ENCODE measurements around the gene C14orf132.

The C14orf132 gene

DNA sequence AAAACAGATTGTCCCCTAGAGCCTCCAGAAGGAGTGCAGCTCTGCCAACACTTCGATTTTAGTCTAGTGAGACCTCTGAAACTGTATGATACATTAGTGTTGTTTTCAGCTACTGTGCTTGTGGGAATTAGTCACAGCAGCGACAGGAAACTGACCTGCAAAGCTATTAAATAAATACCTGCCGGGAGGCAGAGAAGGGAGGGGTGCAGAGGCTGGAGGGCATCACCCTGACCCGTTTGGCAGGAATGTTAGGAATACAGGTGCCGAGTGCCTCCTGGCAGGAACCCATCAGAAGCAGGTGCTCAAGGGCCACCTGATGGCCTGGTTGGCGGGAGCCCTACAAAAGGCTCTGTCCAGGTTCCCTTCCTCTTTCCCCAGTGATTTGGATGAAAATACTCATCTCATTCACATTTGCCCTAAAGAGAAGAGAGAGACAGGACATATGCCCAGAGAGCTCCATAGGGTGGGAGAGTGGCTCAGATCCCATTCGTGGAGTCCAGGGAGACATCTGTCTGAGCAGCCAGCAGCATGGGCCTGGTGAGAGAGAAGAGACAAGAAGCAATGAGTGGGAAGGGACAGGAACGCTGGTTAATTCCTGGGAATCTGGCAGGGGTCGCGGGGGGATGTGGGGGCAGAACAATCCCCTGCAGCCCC is 44.6 kb downstream of the C14orf132 start:
- DNase-seq (ENCODE audit: low read depth) = no peak

DNA sequence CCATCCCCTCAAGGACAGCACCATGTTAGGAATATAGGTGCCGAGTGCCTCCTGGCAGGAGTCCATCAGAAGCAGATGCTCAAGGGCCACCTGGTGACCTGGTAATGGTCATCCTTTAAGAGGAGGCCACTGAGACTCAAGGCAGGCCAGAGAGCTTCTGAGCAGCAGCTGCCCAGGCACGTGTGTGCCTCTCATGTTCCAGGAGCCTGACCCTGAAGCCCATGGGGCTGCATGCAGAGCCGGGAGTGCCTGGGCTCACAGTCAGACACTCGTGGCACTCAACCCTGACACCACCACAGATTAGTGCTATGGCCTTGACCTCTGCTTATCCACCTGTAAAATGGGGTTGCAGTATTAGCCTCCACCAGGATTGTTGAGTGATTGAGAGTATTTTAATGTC is 45.6 kb downstream of the C14orf132 start:
- DNase-seq (ENCODE audit: low read depth) = no peak

DNA sequence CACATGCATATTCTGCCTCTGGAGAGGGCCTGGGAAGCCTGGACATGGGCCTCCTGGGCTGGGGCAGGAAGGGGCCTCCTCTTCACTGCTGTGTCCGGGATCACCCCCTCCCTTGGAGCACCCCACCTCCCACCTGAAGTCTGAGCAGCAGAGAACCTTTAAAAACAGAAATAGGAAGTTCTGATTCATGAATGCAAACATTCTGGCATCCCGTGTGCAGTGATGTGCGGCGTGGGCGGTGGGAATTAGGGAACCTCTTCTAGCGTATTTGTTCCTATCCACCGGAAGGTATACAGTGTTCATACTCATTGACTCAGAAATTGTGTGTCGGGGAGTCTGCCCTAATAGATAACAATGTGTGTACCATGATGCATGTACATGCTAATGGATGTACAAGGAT is 46.2 kb downstream of the C14orf132 start:
- no peak for DNase-seq (ENCODE audit: low read depth)

DNA sequence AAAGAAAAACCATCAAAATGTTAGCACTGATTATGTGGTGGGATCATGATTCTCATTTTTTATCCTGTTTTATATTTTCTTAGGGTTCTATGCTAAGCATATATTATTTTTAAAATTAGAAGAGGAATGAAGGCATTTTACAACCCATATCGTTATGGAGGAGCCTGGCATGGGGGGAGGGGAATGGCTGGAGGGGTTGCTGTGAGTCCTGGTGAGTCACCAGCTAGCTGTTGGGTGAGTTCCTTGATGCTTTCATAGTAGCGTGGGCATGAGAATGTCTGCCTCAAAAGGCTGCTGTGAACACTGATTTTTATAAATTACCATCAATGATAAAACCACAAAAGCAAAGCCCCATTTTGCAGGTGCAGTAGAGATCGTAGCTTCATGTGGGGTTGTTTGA is 46.9 kb downstream of the C14orf132 start:
- DNase-seq (ENCODE audit: low read depth) = no peak

DNA sequence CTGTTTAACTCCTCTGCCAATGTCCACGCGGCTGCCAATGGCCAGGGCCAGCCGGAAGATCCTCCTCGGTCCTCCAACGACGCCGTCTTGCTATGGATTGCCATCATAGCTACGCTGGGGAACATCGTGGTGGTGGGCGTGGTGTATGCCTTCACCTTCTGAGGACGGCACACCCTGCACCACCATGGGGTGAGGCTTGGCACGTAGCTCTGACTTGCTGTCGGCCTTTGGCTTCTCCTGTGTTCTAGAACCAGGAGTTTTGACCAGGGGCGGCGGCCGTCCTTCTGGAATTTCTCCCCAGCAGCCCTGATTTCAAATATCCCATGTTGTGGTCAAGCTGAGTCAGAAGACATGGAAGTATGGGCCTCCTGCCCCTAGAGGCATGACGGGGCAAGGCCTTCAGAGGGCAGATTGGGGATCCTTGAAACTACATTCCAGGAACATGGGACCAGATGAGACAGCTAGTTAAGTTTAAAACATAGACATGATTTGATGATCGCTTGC is 47.5 kb downstream of the C14orf132 start:
- DNase-seq (ENCODE audit: low read depth) = no peak

DNA sequence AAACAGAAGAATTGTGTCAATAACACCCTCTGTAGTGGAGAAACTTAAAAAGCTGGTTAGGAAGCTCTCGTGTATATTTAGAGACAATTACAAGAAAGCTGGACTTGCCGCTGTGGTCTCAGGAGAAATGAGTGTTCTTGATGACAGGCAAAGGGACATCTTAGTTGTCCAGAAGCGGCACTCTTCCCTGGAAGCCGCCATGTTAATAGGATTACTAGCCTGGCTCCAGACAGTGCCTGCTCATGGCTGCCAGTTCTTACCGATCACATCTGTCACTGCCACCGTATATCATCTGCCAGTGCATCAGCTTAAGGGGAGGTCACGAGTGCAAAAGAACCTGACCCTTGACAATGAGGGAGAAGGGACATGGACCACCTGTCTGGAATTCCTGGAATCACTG is 48.9 kb downstream of the C14orf132 start:
- no peak for DNase-seq (ENCODE audit: low read depth)

DNA sequence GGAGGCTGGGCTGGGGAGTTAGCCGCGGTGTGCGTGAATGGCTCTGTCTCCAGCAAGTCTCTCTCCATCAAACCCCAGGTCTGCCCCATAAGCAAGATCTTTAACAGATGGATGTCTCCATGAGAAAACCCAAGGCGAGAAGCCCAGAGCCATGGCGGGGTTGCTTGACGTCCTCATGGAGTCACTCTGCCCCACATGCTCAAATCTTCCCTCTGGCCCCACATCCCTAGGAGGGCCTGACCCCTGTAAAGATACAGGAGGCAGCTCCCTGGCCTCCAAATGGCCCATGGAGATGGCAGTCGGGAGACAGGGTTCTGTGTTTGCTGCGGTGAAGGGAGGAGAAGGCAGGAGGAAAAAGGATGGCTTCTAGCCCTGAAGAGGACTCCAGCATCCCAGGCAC is 49.3 kb downstream of the C14orf132 start:
- DNase-seq (ENCODE audit: low read depth) = no peak

DNA sequence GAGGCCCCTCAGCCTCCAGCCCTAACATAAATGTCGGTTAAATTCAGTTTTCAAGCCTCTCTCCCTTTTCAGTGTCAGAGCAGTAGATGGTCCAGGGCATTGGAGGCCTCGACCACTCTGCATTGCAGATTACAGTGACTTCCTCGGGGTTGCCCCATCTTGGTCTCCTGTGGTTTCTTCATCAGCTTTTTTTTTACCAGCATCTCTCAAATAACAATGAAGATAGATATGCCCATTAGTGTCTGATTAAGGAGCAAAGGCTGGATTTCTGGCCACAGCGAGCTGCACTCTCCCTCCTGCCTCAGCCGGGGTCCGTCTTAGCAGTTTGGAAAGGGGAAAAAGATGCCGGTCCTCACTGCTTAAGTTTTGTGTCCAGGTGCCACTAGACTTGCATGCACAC is 49.7 kb downstream of the C14orf132 start:
- no peak for DNase-seq (ENCODE audit: low read depth)

DNA sequence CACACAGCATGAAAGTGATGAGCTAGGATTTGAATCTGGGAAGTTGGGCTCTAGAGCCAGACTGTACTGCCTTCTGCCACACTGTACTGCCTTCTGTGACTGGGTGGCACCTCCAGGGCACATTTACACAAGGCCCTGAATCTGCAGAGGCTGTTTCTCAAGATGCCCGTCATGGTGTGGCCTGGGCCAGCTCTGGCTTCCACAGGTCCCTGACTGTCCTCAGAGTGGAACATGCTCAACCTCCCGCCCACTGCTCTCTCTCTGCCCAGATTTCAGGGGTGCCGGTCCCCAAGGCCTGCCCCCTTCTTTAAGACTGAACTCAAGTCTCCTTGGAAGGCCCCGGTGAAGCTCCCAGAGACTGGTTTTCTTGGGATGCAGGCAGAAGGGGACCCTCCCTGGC is 50.2 kb downstream of the C14orf132 start:
- DNase-seq (ENCODE audit: low read depth) = no peak

DNA sequence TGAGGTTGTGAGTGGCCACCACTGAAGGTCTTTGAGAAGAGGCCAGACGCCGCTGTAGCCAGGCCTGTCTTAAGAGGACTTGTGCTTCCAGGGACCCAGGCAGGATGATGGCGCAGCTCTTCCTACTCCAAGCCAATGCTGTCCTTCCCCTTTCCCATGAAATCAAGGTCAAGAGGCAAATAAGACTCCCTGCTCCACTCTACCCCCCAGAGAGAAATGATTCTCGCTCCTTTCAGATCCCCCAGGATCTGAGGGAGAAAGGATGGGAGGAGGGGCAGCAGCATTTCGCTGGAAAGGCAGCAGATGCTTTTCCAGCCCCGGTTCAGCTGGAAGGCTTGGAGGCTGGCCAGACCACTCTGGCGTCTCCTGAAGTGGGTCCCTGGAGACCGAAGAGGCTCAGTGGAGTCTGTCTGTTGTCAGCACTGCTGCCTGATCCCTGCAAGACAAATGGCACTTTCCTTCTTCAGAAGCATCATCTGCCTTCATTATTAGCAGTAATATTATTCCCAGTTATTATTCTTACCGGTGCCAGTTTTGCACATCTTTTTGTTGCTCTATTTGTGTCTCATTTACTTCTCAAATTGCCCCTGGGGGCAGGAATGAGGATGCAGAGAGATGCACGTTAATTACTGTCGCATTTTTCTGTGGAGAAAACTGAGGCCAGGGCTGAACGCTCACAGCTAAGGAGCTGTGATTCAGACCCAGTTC is 51.4 kb downstream of the C14orf132 start:
- no peak for DNase-seq (ENCODE audit: low read depth)

DNA sequence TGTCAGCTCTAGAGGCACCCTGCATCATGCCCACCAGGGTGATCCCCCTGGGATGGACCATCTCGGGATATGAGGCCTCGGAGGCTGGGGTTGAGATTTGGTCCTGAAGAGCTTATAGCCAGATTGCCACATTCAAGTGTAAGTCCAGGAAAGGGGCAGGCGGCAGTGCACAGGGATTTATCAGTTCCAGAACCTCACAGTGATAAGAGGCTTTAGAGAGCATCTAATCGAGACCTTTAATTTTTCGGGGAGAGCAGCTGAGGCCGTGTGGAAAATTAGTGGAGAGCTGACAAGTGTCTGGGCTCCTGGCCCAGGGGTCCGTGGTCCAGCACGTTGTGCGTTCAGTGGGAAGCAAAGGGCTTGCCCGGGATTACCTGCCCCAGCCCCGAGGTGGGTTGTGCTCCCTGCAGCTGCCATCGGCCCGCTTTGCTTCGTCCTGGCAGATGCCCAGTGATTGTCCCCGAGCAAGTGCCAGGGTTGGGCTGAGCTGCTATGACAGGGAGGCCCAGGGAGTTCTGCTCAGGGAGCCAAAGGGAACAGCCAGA is 52.1 kb downstream of the C14orf132 start:
- no peak for DNase-seq (ENCODE audit: low read depth)

DNA sequence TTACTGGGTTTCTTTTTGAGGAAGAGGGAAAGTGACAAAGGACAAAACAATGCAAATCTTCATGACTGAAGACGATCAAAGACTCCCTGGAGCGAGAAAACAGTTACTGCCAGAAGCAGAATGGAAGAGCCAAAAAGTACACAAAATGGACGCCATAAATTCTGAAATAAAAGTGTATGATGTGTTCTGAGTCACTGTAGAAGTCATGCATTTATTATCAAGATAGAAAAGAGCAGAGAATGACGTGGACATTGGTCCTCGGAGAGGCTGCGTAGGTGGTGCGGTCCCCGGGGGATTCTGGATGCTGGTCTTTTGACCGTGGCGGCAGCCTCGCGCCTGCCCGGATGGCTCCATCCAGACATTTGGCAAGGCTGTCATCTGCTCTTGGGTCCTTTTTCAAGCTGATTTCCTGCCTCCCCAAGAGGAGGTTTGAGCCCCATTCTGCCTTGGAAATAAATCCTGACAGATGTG is 52.8 kb downstream of the C14orf132 start:
- no peak for DNase-seq (ENCODE audit: low read depth)

DNA sequence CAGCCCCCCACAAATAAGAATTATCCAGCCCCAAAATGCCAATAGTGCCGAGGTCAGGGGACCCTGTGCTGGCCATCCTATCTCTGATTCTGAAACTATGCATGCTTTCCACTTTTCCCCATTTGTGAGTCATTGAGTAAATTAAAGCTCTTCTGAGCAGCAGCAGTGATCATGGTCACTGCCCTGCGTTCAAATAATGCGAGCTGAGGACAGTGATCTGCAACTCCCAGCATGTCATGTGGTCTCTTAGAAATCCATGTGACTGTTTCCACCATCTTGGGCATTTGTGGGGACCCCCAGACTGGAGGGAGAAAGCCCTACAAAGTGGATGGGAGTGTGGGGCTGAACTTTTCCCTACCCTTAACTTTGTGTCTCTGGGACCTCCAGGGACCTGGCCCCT is 53.8 kb downstream of the C14orf132 start:
- DNase-seq (ENCODE audit: low read depth) = no peak

DNA sequence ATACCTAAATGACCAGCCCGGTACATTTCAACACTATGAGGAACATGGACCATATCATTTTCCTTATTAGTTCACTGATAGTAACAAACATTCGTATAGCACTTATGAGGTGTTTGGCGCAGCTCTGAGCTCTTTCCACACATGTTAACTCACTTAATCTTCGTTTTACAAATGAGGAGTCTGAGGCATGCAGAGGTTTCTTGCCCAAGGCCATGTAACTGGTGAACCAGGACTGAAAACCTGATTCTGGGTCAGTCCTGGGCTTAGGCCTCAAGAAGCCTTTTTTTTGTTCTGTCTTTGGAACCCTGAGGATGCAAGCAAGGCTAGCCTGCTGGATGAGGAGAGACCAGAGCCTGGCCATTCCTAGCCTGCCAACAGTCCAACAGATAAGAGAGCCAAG is 55.0 kb downstream of the C14orf132 start:
- no peak for DNase-seq (ENCODE audit: low read depth)

DNA sequence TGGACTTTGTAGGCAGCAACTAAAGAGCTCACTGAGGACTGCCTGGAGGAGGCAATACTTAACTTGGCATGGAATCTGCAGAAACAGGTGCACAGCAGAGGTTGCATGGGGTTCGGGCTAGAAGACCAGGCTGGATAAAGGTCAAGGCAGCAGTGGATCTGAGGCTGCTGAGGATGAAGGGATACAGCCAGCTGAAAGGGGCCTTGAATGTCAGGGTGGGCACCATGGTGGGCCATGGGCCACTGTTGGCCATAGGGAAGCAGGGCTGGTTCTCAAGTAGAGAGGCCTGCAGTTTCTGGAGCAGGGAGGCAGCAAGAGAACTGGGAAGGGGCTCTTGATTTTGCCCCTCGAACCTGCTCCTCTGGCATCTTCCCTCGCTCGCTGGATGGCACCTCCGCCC is 55.5 kb downstream of the C14orf132 start:
- DNase-seq (ENCODE audit: low read depth) = no peak

DNA sequence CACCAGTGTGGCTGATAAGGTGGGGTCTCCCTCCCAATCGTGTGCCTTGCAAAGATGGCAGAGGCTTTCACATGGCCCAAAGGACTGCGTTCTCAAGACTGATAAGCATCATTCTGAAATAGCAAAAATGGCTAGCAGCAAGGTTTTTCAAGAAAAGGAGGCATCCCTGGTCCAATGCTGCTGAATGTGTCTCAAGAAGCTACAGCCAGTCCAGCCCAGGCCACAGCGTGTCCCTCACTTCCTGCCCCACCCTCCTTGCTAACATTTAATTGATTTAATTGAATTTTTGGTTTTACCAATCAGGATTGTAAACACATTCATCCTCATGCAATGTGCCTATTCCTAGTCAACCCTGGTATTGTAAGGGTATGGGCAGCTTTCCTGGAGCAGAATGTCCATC is 55.9 kb downstream of the C14orf132 start:
- no peak for DNase-seq (ENCODE audit: low read depth)

DNA sequence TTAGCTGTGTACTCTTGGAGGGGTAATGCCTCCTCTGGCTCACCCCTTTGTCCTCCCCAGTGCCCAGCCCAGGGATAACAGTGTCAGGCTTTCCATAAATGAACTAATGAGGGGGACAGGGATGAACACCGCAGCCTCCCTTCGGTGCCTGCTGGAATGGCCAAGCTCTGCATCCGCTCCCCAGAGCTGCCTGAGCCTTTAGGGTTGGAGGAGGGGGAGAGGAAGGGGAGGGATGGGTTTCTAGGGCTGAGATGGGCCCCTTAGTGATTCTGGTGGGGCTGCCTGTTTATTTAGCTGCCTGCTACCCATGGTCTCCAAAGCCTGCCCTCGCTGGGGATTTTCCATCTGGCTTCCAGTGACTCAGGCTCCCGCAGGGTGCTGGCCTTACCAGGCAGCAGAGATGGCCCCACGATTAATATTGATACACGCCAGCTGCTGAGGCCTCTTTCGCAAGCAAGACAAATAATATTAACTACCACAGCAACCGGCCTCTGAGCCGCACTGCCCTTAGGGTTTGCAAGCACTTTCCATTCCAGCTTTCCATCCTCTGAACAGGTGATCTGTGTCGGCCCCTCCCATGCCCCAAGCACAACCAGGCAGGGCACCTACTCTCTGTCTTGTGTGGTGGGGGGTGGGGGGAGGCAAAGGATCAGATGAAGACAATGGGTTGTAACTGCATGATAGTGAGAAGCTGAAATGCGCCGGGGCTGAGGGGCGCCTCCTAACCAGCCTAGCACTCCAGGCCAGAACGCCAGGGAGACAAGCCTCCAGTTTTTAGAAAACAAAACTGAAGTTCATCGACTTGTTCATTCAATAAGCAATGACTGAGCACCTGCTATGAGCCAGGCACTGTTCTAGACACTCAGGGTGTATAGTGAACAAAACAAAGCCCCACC is 56.7 kb downstream of the C14orf132 start:
- DNase-seq (ENCODE audit: low read depth) = no peak

DNA sequence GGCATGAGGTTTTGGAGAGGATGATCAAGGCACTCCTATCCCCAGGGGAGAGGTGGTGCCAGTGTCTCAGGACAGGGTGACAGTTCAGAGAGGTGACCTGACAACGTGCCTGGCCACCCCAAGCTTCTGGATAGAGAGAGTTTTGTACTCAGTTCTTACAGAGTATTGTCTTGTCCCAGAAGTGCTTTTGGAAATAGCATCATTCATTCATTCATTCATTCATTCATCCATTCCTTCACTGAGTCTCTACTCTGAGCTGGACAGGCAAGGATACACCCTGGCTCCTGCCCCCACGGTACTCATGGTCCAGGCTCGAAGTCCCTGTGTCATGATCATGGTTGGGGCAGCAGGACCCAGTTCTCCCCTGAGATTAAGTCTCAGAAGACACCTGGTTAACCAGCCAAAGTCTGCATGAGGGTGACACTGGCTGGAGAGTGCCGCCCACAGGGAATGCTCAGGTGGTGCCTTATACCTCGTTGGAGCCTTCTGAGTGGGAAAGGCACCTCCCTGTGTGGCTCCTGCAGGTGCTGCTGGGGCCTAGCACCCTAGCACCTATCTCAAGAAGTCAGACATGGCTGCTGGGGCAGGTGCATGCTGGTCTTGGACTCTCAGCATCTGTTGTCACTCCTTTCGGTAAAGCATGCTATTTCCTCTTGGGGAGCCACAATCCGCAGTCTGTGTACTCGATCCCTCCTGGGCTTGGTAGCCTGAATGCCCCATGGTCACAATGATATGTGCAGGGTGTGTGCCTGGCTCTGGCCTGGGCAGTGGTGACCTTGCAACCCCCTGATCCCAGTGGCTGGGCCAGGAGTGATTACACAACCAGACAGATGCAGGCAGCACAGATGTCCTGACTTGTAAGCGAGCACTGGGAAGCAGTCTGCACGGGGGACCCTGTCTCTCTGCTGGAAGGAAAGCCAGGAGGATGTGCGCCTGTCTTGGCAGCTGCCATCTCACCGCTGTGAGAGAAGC is 57.8 kb downstream of the C14orf132 start:
- no peak for DNase-seq (ENCODE audit: low read depth)

DNA sequence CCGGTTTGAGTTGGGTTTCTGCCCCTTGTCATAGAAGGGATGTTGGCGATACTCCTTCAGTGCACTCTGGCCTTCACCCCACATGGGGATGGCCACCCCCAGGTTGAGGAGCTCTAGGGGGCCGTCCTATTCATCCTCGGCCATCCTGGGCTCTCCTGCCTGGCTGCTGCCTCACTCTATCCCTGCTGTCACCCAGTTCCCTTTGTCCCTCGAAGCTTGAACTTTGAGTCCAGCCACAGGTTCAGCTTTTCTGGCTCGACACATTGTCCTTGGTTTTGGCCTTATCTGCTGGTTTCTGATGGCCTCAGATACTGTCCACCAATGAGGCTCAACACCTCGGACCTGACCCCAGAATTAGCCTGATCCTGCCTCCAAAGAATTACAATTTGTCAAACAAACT is 58.6 kb downstream of the C14orf132 start:
- DNase-seq (ENCODE audit: low read depth) = no peak

DNA sequence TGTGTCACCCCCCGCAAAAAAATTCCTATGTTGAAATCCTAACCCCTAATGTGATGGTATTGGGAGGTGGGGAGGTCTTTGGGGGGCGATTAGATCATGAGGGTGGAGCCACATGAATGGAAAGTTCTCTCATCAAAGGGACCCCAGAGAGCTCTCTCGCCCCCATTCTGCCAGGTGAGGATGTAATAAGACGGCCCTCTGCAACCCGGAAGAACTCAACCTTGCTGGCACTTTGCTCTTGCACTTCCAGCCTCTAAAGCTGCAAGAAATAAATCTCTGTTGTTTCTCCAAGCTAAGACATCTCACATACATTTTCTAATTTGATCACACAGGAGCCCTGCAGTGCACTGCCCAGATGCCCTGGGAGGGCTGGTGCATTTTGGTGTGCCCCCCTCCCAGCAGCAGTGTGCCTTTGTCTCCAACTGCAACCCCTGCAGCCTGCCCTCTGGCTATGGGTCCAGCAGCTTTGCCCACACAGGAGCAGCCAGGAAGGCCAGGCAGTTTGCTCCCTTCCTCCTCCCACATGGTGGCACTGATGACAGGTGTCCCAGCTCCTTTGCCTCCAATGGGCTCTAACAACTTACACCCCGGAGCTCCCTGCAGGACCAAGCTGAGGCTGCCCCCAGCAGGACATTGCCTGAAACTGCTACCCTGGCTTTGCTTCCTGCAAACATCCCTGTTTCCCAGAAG is 59.3 kb downstream of the C14orf132 start:
- no peak for DNase-seq (ENCODE audit: low read depth)

DNA sequence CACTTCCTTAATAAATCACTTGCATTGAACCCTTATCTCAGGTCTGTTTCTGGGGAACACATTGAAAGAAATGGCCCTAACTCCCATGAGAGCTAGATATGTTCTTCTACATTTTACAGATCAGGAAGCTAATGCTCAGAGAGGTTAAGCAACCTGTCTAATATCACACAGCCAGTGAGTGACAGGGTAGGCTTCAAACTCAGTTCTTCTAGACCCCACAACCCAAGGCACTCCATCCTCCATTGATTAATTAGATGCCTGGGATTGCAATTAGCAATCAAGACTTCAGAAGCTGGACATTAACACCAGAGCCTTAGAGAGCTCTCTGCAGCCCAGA is 59.8 kb downstream of the C14orf132 start:
- DNase-seq (ENCODE audit: low read depth) = no peak
